ENCODE measurements around the gene WDPCP.
"Not testable (repeated sequence)": the region's sequence is repeated elsewhere in the genome, so short reads cannot be mapped to it uniquely, and the experiment has no call there.

WDPCP gene

DNA sequence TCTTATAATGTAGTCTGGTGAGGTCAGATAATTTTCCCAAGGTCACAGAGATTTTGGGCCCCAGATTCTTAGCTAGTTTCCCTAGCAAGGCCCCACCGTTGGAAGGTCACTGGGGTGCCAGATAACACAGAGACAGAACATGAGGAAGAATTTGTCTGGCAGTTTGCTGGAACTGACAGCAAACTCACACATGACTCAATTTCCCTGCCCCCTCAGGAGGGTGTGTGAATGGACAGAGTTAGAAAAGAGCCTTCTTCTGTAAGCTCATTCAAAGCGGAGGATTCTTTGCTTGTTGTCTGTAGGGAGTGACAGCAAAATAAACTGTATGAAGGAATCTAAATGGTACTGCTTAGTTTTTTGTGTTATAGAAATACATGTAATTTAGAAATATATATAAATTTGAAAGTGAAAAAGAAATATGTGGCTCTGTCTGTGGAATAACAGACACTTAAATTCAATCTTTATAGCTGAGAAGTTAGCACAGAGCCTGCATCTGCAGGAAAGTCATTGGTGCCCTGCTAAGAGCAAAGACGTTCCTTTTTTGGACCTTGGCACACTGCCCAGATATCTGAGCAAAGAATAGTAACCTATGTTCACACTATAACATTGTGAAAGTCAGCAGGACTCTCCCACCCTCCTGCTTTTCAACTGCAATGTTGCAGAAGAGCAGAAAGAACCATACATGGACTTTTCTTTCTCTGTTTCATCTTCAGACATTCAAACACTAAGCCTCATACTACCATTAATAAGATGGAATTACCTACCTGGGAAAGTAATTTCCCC lies 2.5 kb upstream of the WDPCP start:
- no peak for DNase-seq (ENCODE audit: low spot score)

DNA sequence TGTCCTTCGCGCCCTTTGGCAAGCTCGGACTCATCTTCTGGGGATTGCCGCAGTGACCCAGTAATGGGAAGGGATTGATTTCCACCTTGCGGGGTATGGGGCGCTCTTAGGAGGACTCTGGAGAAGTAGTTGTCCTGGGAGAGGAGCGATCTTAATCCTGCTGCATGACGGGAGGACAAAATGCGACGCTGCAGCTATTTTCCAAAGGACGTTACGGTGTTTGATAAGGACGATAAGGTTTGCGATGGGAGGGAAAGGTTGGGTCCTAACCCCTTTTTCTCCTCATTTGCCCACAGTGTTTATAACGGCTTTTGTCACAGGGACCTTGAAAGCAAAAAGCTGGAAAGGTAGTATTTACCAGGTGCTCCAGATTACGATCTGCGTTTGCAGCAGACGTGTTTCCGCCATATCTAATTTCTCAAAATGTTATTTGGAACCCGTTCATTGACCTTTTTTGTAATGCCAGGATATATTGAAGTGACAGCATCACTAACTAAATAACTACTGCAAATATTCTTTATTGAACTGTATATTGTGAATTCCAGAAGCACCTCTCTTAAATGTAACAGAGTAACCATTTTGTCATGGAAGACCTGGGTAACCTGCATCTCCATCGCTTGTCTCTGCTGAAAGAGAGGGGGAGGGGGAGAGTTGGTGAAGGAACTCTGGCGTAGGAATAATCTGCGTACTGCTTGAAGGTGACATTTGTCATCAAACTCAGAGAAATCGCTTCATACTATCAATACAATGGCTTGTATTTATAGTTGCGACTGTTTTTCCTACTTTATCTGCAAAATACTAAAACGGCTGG lies 1.1 kb upstream of the WDPCP start:
- DNase-seq (ENCODE audit: low spot score): peak; percentile 52

DNA sequence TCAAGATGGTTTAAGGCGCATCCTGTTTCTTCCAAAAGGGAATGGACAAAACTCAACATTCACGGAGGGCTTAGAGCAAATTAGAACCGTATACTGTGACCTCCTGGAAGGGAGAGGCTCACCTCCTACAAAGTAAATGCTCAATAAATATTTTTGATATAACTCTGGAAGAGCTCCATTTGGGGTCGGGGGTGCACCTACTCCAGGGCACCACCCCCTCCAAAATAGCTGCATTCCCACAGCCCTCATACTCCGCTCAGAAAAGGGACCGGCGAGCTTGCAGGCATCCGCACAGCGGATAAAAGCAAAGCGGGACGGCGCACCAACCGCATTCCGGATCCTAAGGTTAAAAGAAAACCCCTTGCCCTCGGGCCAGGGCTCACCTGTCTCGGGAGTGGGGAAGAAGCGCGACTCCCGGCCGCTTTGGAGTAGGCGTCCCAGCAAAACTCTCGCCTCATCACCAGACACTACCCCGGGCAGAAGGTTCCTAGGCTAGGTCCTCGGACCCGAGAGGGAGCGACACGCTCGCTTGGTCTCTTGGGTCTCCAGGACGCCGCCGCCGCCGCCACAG lies 378 bp downstream of the WDPCP start:
- peak; percentile 16 for DNase-seq (ENCODE audit: low spot score)

DNA sequence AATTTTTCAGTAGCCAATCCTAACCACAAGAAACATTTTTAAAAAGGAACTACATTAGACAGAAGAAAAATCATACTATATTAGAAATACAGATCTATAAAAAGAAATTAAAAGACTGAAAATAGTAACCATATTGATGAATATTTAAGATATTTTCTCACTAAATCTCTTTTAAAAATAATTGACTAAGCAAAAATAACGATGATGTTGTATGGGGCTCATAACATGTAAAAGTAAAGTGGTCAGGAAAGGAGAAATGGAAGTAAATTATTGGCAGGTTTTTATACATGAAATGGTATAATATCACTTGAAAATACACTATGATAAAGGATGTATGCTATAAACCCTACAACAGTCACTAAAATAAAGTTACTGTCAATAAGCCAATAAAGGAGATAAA lies 5.4 kb downstream of the WDPCP start:
- DNase-seq (ENCODE audit: low spot score): no peak

DNA sequence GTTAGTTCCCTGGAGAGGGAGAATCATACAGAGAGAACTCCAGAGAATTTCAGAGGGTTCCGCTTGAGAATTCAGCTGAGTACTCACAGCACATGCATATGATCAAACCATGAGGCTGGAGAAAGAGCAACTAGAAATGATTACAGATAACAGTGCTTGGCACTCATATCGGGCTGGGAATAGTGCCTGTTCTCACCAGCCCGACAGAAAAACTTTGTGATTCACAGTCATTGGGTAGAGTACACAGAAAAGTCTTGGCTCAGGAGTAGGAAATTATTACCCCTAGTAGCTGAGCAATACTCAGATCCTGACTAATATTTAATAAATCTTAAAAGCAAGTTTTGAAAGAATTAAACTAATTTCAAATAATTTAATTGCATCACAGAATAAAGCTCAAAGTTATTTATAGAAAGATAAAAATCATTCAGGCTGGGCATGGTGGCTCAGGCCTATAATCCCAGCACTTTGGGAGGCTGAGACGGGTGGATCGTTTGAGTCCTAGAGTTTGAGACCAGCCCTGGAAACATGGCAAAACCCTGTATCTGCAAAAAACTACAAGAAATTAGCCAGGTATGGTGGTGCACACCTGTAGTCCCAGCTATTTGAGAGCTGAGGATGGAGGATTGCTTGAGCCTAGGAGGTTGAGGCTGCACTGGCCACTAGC lies 6.8 kb downstream of the WDPCP start:
- DNase-seq (ENCODE audit: low spot score): no peak

DNA sequence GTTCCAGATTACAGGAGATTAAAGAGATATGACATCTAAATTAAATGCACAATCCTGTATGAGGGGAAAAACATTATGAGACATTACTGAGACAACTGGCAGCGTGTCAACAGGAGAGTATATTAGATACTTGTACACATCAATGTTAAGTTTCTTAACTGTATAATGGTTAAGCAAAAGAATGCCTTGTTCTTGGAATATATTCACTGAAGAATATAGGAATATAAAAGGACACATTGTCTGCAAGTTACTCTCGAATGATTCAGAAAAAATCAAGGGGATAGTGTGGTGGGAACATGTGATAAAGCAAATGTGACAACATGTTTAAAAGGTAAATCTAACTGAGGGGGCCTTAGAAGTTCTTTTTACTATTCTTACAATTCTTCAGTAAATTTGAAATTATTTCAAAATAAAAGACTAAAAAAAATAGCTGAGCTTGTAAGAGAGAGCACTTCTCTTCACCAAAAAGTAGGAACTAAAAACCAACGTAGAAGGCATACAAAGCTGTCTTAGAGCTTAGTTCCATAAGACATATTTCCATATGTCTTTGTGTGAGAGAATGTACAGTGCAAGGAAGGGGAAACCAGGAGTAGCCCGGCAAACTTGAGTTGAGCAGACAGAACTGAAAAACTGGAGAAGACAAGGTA lies 7.5 kb downstream of the WDPCP start:
- DNase-seq (ENCODE audit: low spot score): no peak

DNA sequence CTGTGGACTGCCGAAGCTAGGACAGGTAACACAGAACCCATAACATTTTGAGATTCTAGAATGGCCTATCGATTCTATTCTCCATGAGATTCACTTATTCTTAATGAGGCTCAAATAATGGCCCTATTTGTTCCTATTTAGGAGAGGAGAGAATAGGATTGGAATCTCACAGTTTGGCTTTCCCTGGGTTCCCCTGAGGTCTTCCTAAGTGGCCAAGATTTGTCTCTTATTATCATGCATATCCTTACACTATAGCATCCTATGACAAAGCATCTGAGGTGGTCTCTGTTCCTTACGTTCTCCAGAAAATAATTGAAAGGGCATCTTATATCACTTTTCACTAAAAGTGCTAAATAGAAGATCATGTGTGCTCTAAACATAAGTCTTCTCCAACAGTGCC lies 9.5 kb downstream of the WDPCP start:
- no peak for DNase-seq (ENCODE audit: low spot score)

DNA sequence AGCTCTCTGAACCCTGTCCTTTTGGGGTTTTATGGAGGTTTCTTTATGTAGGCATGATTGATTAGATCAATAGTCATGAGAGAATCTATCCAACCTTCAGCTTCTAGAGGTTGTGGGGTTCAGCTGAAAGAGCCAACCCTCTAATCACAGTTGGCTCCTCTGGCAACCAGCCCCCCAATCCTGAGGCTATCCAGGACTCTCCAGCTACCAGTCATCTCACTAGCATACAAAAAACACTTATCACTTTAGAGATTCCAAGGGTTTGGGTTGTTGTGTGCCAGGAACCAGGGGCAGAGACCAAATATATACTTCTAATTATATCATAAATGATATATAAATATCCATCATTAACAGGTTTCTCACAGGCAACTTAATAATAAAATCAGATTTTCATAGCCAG lies 11.7 kb downstream of the WDPCP start:
- DNase-seq (ENCODE audit: low spot score): no peak

DNA sequence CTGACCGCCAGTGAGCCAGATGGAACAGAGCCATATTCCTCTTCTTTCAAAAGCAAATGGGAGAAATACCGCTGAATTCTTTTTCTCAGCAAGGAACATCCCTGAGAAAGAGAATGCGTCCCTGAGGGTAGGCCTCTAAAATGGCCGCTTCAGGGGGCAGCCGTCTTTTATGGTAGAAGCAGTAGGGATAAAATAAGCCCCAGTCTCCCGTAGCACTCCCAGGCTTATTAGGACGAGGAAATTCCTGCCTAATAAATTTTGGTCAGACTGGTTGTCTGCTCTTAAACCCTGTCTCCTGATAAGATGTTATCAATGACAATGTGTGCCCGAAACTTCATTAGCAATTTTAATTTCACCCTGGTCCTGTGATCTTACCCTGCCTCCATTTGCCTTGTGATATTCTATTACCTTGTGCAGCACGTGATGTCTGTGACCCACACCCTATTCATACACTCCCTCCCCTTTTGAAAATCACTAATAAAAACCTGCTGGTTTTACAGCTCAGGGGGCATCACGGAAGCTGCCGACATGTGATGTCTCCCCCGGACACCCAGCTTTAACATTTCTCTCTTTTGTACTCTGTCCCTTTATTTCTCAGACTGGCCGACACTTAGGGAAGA lies 14.4 kb downstream of the WDPCP start:
- not testable (repeated sequence) for DNase-seq (ENCODE audit: low spot score)

DNA sequence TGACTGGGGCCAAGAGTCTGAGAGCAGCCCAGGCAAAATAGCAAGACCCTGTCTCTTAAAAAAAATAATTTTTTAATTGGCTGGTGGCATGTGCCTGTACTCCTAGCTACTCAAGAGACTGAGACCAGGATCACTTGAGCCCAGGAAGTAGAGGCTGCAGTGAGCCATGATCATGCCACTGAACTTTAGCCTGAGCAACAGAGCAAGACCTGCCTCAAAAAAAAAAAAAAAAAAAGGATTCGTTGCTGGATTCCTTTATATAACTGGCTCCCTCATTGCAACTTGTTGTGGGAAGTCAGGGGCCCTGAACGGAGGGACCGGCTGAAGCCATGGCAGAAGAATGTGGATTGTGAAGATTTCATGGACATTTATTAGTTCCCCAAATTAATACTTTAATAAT lies 15.3 kb downstream of the WDPCP start:
- DNase-seq (ENCODE audit: low spot score): not testable (repeated sequence)

DNA sequence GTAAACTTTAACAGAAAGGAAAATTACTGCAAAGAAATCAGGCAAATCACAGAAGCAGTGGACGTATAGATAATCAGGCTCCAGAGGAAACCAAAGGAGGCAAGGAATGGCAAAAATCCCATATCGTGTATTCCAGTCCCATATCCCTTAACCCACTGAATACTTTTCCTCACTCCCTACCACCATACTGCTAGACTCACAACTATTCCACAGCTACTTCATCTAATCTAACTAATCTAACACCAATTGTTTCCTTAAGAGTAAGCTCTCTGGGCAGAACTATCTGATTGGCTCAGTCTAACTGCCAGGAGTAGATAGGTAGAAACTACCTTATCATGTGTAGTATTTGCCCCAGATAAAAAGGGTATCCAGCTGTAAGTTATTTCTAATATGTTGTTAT lies 16.3 kb downstream of the WDPCP start:
- no peak for DNase-seq (ENCODE audit: low spot score)

DNA sequence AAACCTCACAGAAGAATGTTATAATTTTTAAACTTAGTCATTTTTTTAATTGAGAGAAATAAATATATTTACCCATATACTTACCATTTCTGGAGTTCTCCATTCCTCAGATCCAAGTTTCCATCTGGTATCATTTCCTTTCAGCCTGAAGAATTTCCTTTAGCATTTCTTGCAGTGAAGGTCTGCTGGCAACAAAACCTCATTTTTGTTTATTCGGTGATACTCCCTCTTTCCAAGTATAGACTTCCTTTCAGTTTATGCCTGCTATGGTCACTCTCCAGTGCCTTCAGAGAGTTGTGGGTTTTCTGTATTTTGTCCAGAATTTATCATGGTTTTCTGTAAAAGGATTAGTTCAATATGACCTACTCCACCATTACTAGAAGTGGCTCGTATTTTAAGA lies 17.0 kb downstream of the WDPCP start:
- DNase-seq (ENCODE audit: low spot score): no peak

DNA sequence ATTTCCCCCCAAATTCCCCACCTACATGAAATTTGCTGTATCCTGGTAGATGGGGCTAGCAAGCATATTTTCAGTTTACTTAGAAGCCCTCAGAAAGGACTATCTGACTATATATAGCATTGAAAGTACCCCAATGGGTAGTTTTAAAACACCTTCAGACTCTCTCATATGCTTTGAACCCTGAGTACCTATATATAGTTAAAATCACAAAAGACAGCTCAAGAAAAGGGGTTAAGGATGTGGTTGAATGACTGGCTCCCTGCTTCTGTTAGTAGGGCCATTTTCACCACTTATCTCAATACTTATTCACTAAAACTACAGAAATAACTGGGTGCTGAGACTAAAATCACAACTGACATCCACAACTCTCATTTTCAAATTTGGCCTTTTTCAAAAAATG lies 18.5 kb downstream of the WDPCP start:
- no peak for DNase-seq (ENCODE audit: low spot score)

DNA sequence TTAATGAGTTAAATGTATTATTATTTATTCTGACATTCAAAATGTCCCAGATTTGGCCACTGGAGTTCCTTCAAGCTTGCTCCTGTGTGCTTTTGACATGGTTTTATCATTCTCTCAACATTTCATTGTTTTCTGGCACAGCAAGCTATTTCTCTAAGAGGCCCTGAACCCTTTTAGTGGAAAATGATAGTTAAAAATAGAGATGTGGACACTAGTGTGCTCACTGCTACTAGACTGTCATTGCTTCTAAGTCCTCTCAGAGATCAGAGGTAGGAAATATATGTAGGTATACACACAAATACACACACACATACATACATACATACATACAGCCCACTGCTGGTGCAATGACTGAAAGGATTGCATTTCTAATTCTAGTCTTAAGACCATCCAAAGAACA lies 25.5 kb downstream of the WDPCP start:
- DNase-seq (ENCODE audit: low spot score): no peak

DNA sequence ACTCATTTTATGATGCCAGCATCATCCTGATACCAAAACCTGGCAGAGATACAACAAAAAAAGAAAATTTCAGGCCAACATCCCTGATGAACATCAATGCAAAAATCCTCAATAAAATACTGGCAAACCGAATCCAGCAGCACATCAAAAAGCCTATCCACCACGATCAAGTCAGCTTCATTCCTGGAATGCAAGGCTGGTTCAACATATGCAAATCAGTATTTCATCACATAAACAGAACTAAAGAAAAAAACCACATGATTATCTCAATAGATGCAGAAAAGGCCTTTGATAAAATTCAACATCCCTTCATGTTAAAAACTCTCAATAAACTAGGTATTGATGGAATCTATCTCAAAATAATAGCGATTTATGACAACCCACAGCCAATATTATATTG lies 29.4 kb downstream of the WDPCP start:
- DNase-seq (ENCODE audit: low spot score): not testable (repeated sequence)

DNA sequence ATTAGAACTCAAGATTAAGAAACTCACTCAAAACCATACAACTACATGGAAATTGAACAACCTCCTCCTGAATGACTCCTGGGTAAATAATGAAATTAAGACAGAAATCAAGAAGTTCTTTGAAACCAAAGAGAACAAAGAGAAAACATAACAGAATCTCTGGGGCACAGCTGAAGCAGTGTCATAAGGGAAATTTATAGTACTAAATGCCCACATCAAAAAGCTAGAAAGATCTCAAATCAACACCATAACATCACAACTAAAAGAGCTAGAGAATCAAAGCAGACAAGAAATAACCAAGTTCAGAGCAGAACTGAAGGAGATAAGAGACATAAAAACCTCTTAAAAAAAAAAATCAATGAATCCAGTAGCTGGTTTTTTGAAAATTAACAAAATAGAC lies 30.5 kb downstream of the WDPCP start:
- DNase-seq (ENCODE audit: low spot score): not testable (repeated sequence)

DNA sequence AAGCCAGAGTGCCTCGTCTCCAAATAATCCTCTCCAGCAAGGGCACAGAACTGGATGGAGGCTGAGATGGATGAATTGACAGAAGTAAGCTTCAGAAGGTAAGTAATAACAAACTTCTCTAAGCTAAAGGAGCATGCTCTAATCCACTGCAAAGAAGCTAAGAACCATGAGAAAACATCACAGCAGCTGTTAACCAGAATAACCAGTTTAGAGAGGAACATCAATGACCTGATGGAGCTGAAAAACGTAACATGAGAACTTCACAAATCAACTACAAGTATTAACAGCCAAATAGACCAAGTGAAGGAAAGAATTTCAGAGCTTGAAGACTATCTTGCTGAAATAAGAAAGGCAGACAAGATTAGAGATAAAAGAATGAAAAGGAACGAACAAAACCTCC lies 32.3 kb downstream of the WDPCP start:
- DNase-seq (ENCODE audit: low spot score): no peak

DNA sequence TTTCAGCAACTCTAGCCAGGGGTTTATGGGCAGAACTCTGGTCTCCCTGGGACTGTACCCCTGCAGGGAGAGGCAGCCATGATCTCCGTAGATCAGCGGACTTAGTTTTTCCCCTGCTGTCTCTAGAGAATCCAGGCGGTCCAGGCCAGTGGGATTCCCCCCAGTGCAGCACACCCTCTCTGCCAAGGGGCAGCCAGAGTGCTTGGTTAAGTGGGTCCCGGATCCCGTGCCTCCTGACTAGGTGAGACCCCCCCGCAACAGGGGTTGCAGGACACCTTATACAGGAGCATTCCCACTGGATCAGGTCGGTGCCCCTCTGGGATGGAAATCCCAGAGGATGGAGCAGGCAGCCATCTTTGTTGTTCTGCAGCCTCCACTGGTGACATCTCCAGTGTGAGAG lies 33.0 kb downstream of the WDPCP start:
- no peak for DNase-seq (ENCODE audit: low spot score)

DNA sequence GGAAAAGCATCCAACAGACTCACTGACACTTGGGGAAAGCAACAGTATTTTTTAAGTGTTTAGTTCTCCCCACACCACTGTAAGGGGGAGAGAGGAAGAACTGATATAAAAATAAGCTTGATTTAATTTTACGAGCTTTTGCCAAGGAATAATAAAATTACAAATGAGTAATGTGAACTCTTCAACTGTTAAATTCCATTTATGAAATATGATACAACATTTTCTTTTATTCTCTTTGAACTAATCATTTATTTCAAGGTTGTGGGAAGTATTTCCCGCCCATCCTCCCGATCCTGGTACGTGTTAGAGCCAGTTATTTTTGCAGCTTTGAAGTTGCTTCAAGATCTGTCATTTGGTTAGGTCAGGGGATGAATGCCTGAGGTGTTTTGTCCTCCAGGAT lies 35.2 kb downstream of the WDPCP start:
- no peak for DNase-seq (ENCODE audit: low spot score)

DNA sequence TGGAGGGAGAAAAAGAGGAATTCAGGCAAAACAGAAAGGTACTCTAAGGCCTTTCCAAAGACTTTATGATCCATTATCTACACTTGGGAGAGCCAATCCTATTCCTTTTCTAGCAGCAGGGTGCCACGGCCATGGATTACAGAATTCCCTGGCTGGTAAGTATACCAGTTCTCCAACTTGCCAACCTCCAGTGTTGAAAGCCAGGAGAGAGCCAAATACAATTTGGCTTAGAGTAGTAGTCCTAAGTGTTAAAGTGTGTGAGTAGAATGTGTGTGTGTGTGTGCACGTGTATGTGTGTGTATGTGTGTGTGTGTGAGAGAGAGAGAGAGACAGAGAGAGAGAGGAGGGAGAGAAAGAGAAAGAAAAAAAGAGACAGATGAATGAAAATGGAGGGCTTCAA lies 43.3 kb downstream of the WDPCP start:
- DNase-seq (ENCODE audit: low spot score): no peak

DNA sequence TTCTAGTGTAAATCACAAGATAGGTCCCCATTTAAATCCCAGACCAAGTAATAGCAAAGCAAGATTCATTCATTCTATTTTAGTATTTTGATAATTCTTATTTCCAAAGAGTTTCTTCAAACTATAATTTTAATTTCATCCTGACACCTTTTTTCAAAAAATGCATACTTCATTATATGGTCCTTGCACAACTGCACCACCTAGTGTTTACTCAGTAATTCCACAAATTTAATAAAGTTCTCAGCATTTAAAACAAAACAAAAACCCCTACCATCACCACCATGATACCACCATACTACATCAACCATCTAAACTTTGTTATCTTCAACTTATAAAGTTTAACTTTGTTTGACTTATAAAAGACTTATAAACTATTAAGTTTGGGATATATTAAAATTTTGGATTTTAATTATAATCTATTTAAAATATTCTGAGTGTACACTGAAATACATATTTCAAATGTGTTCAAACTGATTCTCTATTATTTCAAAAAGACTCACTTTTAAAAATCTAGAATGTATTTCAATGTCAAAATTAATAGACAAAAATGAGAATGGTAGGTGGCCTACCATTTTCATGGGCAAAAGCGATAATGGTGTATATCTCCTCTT lies 44.2 kb downstream of the WDPCP start:
- peak; percentile 15 for DNase-seq (ENCODE audit: low spot score)
